Tibial nerve (tissue), 4 donors: ENCODE measurements around the gene ACKR2.

Experiments used
- CTCF ChIP-seq, 5 experiments: fragments of 200-600 bp in 3 of 5; fragments of 450-650 bp in 2 of 5; sonication (generic) in 3 of 5; IDR thresholded peaks; one replicate each; pipeline ENCODE4 v1.5.1; 2016 to 2019; ENCODE audit warnings: antibody characterized with exemption in 5 of 5, mild to moderate bottlenecking in 3 of 5, moderate library complexity in 2 of 5
- EP300 ChIP-seq, 2 donors: sonication (generic); formaldehyde crosslinking; IDR thresholded peaks; one replicate each; pipeline ENCODE4 v1.6.1; 2017; ENCODE audit warnings: antibody characterized with exemption in 2 of 2, mild to moderate bottlenecking in 1 of 2
- POLR2A ChIP-seq, 2 donors: fragments of 450-650 bp; IDR thresholded peaks; one replicate each; pipeline ENCODE4 v1.6.1; 2017; ENCODE audit warnings: antibody characterized with exemption in 2 of 2, mild to moderate bottlenecking in 2 of 2, moderate library complexity in 2 of 2

GRCh38 chr3:42773409-42773751 lies 35.9 kb upstream of the ACKR2 start:
- TF ChIP-seq CTCF (IDR thresholded peaks at IDR 0.05), result no peak
- no peak for TF ChIP-seq POLR2A (IDR thresholded peaks at IDR 0.05)
- no peak for TF ChIP-seq EP300 (IDR thresholded peaks at IDR 0.05)
